ENCODE results near the gene SDK2.

DNA sequence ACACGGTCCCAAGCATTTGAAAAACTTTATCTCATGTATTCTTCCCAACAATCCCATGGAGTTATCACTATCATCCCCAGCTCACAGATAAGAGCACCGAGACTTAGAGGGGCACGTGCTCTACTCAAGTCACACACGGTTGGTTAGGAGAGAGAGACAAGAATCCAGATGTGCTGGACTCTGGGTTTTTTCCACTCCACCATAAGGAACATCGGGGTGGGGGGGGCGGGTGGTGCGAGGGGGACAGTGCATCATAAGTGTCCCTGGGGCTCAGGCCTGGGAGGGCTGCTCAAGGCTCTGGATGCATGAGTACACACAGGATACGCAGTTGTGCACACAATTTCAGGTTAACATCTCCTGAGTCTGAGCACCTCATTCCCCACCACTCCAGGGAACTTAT lies 339.8 kb downstream of the SDK2 start:
- TF ChIP-seq, protein P1, sequence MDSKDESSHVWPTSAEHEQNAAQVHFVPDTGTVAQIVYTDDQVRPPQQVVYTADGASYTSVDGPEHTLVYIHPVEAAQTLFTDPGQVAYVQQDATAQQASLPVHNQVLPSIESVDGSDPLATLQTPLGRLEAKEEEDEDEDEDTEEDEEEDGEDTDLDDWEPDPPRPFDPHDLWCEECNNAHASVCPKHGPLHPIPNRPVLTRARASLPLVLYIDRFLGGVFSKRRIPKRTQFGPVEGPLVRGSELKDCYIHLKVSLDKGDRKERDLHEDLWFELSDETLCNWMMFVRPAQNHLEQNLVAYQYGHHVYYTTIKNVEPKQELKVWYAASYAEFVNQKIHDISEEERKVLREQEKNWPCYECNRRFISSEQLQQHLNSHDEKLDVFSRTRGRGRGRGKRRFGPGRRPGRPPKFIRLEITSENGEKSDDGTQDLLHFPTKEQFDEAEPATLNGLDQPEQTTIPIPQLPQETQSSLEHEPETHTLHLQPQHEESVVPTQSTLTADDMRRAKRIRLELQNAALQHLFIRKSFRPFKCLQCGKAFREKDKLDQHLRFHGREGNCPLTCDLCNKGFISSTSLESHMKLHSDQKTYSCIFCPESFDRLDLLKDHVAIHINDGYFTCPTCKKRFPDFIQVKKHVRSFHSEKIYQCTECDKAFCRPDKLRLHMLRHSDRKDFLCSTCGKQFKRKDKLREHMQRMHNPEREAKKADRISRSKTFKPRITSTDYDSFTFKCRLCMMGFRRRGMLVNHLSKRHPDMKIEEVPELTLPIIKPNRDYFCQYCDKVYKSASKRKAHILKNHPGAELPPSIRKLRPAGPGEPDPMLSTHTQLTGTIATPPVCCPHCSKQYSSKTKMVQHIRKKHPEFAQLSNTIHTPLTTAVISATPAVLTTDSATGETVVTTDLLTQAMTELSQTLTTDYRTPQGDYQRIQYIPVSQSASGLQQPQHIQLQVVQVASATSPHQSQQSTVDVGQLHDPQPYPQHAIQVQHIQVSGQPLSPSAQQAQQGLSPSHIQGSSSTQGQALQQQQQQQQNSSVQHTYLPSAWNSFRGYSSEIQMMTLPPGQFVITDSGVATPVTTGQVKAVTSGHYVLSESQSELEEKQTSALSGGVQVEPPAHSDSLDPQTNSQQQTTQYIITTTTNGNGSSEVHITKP (tag by site-specific recombination; IDR thresholded peaks at IDR 0.05) = no peak
- TF ChIP-seq, protein P2, sequence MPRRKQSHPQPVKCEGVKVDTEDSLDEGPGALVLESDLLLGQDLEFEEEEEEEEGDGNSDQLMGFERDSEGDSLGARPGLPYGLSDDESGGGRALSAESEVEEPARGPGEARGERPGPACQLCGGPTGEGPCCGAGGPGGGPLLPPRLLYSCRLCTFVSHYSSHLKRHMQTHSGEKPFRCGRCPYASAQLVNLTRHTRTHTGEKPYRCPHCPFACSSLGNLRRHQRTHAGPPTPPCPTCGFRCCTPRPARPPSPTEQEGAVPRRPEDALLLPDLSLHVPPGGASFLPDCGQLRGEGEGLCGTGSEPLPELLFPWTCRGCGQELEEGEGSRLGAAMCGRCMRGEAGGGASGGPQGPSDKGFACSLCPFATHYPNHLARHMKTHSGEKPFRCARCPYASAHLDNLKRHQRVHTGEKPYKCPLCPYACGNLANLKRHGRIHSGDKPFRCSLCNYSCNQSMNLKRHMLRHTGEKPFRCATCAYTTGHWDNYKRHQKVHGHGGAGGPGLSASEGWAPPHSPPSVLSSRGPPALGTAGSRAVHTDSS (tag by site-specific recombination; IDR thresholded peaks at IDR 0.05) = no peak
- TF ChIP-seq, protein P3, sequence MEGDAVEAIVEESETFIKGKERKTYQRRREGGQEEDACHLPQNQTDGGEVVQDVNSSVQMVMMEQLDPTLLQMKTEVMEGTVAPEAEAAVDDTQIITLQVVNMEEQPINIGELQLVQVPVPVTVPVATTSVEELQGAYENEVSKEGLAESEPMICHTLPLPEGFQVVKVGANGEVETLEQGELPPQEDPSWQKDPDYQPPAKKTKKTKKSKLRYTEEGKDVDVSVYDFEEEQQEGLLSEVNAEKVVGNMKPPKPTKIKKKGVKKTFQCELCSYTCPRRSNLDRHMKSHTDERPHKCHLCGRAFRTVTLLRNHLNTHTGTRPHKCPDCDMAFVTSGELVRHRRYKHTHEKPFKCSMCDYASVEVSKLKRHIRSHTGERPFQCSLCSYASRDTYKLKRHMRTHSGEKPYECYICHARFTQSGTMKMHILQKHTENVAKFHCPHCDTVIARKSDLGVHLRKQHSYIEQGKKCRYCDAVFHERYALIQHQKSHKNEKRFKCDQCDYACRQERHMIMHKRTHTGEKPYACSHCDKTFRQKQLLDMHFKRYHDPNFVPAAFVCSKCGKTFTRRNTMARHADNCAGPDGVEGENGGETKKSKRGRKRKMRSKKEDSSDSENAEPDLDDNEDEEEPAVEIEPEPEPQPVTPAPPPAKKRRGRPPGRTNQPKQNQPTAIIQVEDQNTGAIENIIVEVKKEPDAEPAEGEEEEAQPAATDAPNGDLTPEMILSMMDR (tag by site-specific recombination; IDR thresholded peaks at IDR 0.05) = no peak
- TF ChIP-seq, protein P4, sequence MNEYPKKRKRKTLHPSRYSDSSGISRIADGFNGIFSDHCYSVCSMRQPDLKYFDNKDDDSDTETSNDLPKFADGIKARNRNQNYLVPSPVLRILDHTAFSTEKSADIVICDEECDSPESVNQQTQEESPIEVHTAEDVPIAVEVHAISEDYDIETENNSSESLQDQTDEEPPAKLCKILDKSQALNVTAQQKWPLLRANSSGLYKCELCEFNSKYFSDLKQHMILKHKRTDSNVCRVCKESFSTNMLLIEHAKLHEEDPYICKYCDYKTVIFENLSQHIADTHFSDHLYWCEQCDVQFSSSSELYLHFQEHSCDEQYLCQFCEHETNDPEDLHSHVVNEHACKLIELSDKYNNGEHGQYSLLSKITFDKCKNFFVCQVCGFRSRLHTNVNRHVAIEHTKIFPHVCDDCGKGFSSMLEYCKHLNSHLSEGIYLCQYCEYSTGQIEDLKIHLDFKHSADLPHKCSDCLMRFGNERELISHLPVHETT (tag by site-specific recombination; IDR thresholded peaks at IDR 0.05) = no peak
- TF ChIP-seq, protein P5, sequence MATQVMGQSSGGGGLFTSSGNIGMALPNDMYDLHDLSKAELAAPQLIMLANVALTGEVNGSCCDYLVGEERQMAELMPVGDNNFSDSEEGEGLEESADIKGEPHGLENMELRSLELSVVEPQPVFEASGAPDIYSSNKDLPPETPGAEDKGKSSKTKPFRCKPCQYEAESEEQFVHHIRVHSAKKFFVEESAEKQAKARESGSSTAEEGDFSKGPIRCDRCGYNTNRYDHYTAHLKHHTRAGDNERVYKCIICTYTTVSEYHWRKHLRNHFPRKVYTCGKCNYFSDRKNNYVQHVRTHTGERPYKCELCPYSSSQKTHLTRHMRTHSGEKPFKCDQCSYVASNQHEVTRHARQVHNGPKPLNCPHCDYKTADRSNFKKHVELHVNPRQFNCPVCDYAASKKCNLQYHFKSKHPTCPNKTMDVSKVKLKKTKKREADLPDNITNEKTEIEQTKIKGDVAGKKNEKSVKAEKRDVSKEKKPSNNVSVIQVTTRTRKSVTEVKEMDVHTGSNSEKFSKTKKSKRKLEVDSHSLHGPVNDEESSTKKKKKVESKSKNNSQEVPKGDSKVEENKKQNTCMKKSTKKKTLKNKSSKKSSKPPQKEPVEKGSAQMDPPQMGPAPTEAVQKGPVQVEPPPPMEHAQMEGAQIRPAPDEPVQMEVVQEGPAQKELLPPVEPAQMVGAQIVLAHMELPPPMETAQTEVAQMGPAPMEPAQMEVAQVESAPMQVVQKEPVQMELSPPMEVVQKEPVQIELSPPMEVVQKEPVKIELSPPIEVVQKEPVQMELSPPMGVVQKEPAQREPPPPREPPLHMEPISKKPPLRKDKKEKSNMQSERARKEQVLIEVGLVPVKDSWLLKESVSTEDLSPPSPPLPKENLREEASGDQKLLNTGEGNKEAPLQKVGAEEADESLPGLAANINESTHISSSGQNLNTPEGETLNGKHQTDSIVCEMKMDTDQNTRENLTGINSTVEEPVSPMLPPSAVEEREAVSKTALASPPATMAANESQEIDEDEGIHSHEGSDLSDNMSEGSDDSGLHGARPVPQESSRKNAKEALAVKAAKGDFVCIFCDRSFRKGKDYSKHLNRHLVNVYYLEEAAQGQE (tag by site-specific recombination; IDR thresholded peaks at IDR 0.05) = no peak
- no peak for TF ChIP-seq ZBTB21 (tag by site-specific recombination; IDR thresholded peaks at IDR 0.05)
- TF ChIP-seq ZNF76 (tag by site-specific recombination; IDR thresholded peaks at IDR 0.05; ENCODE audit: borderline replicate concordance, low read depth) = no peak
